A375 (cell line): ENCODE results near the gene OR5F1. TPM values are rescaled to one million over a fixed set of nuclear protein-coding genes. Genes with fewer than 3 reads are reported as not detected.

Source experiments
- total RNA-seq: library from RNA; depleted of rRNA; stranded (reverse); fragments of >200 nt; shearing (Covaris generic); gene quantifications from 2 replicates; pipeline ENCODE4 v1.2.3, GENCODE V29; 2014; rRNA removed

OR5F1 gene
- not detected in 2 replicates for total RNA-seq

DNA sequence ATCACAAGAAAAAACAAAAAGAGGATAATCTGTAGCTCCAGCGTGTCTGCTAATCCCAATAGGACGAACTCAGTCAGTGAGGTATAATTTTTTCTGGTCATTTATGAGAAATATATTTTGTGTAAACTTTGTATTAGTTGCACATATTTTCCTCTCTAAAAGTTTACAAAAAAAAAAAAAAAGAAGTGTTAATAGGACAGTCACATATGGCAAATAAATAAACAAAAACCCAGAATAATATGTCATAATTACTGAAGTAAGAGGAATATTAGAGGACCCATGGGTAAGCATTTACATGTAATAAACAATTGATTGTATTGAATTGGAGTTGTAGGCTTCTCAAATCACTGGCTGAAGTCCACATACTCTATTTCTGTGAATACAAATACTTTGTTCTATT lies at the start of gene OR5F1:
TSS of gene OR5F1 (minus strand) at position 101 of the 400 bp plus-strand sequence. CDS start at position 101, 0 bp downstream.

DNA sequence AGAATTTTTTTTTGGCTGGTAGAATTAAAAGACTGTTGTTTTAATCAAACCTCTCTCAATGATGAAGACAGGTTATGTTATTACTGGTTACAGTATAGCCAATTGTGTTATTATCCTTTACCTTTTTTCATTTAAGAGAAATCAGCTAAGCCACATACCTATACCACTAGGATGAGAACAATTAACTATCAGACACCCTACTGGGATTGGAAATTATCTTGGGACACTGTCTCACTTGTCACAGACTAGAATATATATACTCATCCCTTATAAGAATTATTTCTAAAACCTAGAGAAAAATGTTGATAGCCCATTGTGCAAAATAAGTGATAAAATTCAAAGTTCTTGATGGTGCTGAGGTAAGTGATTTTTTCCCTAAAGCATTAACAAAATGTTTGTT lies 32.9 kb upstream of the OR5F1 start, which contains the start of gene OR5AS1:
TSS of gene OR5AS1 (plus strand) at position 301 of the 400 bp plus-strand sequence. CDS start 2,765 bp downstream, outside the sequence.

DNA sequence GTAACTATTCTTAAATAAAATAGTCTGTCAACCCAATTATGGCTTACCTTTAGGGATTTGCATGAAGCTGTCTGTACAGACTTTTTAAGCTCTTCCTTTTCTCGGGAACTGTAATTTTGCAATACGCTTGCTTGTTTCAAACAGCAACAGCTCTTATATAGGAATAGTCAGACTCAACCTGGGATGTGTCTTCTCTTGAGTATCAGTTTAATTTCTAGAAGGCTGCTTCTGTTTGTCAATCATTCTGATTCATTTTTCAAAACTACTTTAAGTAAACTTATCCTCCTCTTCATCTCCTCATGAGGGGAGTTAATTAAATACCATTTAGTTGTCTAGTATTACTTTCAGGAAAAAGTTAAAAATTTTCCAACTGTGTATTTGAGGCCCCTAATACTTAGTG lies 24.6 kb downstream of the OR5F1 start, which contains the start of gene OR10AG1:
TSS of gene OR10AG1 (minus strand) at position 101 of the 400 bp plus-strand sequence. CDS start at position 63, 38 bp downstream.

Other genes starting within 250 kb of the OR5F1 start
- gene OR5D13, start 221.2 kb downstream of the OR5F1 start, total RNA-seq = not detected in 2 replicates
- gene OR5D14, start 199.1 kb downstream of the OR5F1 start, total RNA-seq = not detected in 2 replicates
- not detected in 2 replicates for gene OR5L1, start 183.3 kb downstream of the OR5F1 start, total RNA-seq
- gene OR5D18, start 175.0 kb downstream of the OR5F1 start, total RNA-seq = not detected in 2 replicates
- not detected in 2 replicates for gene OR5L2, start 167.4 kb downstream of the OR5F1 start, total RNA-seq
- not detected in 2 replicates for gene OR5D16, start 155.9 kb downstream of the OR5F1 start, total RNA-seq
- gene TRIM51, start 111.3 kb downstream of the OR5F1 start, total RNA-seq = 1.0 and 1.2 TPM in 2 replicates
- gene OR5W2, start 80.0 kb downstream of the OR5F1 start, total RNA-seq = not detected in 2 replicates
- gene OR5I1, start 58.2 kb downstream of the OR5F1 start, total RNA-seq = not detected in 2 replicates
- gene OR10AG1, start 24.7 kb downstream of the OR5F1 start, total RNA-seq = not detected in 2 replicates
- gene OR5AS1, start 33.0 kb upstream of the OR5F1 start, total RNA-seq = not detected in 2 replicates
- not detected in 2 replicates for gene OR8I2, start 98.7 kb upstream of the OR5F1 start, total RNA-seq
- gene OR8H2, start 109.1 kb upstream of the OR5F1 start, total RNA-seq = not detected in 2 replicates
- not detected in 2 replicates for gene OR8H3, start 127.7 kb upstream of the OR5F1 start, total RNA-seq
- gene OR8J3, start 145.6 kb upstream of the OR5F1 start, total RNA-seq = not detected in 2 replicates
- gene OR8K5, start 165.7 kb upstream of the OR5F1 start, total RNA-seq = not detected in 2 replicates
- not detected in 2 replicates for gene OR5J2, start 182.0 kb upstream of the OR5F1 start, total RNA-seq
- not detected in 2 replicates for gene OR5T2, start 239.6 kb upstream of the OR5F1 start, total RNA-seq